ENCODE measurements around the gene L1CAM. TPM values are rescaled to one million over a fixed set of nuclear protein-coding genes. Genes with fewer than 3 reads are reported as not detected.

L1CAM gene
- total RNA-seq, 1 donor from 2014 or later = 137 TPM

DNA sequence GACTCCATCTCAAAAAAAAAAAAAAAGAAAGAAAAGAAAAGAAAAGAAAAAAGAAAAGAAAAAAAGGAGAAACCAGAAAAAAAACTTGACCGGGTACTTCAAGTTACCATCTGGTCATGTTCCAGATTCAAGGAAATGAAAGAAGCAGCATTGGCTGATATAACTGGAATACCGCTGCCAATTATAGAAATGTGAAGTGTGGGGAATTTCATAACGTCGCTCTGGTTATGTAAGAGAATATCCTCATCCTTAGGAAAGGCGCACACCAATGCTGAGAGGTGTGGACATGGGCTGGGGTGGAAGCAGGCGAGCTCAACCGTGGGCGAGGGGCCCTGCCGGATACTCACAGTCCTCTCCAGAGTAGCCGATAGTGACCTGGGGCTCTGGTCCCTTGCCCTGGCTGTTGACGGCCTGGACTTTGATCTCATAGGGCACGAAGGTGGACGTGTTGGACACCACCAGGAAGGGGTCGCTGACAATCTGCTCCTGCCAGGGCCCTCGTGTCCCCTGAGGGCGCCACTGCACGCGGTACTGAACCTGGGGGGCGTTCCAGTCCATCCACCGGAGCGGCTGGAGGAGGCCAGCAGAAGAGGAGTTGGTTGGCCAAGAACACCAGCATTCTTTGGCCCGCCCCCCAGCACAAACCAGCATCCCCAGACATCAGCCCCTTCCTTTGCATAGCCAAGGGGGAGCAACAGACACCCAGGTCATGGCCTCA, 19.5 kb downstream of the L1CAM start:
- DNase-seq (ENCODE audit: low read depth, low spot score) = no peak
- no peaks in the 10 kb centered on the region for H3K27me3 Mint-ChIP-seq (ENCODE audit: low read depth)
- no peak overlapping the region for H3K27ac Mint-ChIP-seq (ENCODE audit: unreplicated experiment)
- H3K9me3 Mint-ChIP-seq = no peaks in the 10 kb centered on the region
- peaks cover 5% of the 10 kb centered on the region for H3K36me3 Mint-ChIP-seq (ENCODE audit: low read depth)
- H3K4me1 Mint-ChIP-seq = peaks cover 2% of the 10 kb centered on the region
- TF ChIP-seq, protein P1, sequence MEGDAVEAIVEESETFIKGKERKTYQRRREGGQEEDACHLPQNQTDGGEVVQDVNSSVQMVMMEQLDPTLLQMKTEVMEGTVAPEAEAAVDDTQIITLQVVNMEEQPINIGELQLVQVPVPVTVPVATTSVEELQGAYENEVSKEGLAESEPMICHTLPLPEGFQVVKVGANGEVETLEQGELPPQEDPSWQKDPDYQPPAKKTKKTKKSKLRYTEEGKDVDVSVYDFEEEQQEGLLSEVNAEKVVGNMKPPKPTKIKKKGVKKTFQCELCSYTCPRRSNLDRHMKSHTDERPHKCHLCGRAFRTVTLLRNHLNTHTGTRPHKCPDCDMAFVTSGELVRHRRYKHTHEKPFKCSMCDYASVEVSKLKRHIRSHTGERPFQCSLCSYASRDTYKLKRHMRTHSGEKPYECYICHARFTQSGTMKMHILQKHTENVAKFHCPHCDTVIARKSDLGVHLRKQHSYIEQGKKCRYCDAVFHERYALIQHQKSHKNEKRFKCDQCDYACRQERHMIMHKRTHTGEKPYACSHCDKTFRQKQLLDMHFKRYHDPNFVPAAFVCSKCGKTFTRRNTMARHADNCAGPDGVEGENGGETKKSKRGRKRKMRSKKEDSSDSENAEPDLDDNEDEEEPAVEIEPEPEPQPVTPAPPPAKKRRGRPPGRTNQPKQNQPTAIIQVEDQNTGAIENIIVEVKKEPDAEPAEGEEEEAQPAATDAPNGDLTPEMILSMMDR (conservative IDR thresholded peaks at IDR 0.05) = no peak
- H3K4me3 Mint-ChIP-seq = no peak overlapping the region

DNA sequence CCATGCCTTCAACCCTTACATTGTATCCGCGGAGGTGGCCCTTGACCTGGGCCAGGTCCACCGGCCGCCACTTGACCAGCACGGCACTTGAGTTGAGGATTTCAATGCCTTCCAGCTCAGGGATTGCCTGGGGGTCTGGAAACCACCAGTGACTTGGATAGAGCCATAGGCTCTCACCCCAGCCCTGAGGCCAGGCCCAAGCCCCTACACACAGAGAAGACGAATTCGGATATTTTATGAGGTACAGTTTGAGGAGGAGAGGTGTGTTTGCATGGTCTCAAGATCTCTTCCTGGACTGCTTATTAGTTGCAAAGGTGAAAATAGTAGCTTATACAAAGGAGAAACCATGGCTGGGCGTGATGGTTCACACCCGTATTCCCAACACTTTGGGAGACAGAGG, 20.3 kb downstream of the L1CAM start:
- no peaks in the 10 kb centered on the region for H3K9me3 Mint-ChIP-seq
- H3K36me3 Mint-ChIP-seq (ENCODE audit: low read depth) = peaks cover 5% of the 10 kb centered on the region
- H3K27me3 Mint-ChIP-seq (ENCODE audit: low read depth) = no peaks in the 10 kb centered on the region
- H3K27ac Mint-ChIP-seq (ENCODE audit: unreplicated experiment) = no peak overlapping the region
- H3K4me3 Mint-ChIP-seq = no peak overlapping the region
- no peaks in the 10 kb centered on the region for H3K4me1 Mint-ChIP-seq
- TF ChIP-seq, protein P1 (conservative IDR thresholded peaks at IDR 0.05) = no peak
- no peak for DNase-seq (ENCODE audit: low read depth, low spot score)

DNA sequence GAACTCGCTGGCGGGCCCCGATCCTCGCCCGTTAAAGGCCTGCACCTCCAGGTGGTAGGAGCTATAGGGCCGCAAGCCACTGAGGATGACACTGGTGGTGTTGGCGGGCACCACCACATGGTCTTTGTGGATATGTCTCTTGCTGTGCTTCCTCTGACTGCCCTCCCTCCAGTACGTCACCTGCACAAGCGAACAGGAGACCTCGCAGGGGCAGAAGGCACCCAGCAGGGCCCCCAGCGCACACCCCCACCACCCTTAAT, 20.7 kb downstream of the L1CAM start:
- H3K9me3 Mint-ChIP-seq = no peaks in the 10 kb centered on the region
- no peaks in the 10 kb centered on the region for H3K27me3 Mint-ChIP-seq (ENCODE audit: low read depth)
- H3K4me3 Mint-ChIP-seq = no peak overlapping the region
- DNase-seq (ENCODE audit: low read depth, low spot score) = no peak
- no peaks in the 10 kb centered on the region for H3K4me1 Mint-ChIP-seq
- H3K36me3 Mint-ChIP-seq (ENCODE audit: low read depth) = peaks cover 5% of the 10 kb centered on the region
- TF ChIP-seq, protein P1 (conservative IDR thresholded peaks at IDR 0.05) = no peak
- H3K27ac Mint-ChIP-seq (ENCODE audit: unreplicated experiment) = no peak overlapping the region

DNA sequence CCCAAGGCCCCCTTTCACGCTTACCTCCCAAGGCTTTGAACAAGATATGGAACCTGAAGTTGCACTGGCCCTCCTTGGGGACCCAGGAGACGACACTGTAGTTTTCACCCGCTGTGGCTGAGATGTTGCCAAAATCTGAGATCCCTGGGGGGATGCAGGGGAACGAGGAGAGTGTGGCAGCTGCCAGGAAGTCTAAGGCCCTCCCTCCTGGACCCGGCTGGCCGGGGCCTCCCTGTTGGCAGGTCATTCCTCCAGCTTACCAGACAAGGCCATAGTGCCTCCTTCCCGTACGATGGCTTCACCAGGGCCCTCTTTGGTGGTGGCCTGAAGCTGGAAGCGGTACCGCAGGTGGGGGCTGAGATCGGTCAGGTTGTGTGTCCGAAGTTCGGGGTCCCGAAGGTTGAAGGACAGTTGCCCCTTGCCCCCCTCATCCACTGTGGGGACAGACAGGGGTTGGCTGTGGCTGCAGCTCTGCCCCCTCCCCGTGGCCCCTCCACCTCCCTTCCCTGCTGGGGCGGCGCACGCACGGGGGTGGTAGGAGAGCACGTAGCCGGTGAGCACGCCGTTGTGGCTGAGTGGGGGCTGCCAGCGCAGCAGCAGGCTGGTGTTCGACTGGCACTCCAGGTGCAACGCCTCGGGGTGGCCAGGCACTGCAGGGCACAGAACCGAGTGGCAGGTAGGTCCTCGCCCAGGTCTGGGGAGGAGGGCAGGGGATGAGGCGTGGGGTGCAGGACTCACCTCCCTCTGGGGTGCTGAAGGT, 21.2 kb downstream of the L1CAM start:
- no peaks in the 10 kb centered on the region for H3K27me3 Mint-ChIP-seq (ENCODE audit: low read depth)
- DNase-seq (ENCODE audit: low read depth, low spot score) = no peak
- H3K36me3 Mint-ChIP-seq (ENCODE audit: low read depth) = peaks cover 5% of the 10 kb centered on the region
- H3K27ac Mint-ChIP-seq (ENCODE audit: unreplicated experiment) = no peak overlapping the region
- H3K9me3 Mint-ChIP-seq = no peaks in the 10 kb centered on the region
- TF ChIP-seq, protein P1 (conservative IDR thresholded peaks at IDR 0.05) = no peak
- H3K4me3 Mint-ChIP-seq = no peak overlapping the region
- no peaks in the 10 kb centered on the region for H3K4me1 Mint-ChIP-seq

DNA sequence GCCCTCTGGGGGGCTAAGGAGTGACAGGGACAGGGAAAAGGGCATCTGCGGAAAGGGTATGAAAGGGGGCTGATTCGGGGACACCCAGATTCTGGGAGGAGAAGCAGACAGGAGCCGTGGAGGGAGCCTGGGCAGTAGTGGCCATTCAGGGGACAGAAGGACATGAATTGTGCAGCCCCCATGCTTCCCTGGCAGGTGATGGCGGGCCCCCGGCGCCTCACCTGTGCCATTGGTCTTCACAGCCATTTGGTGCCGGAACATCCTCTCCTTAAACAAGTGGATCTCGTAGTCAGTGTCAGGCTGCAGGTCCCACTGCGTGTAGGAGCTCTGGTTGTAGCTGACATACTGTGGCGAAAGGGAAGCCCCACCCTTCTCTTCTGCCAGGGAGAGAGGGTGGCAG, 21.9 kb downstream of the L1CAM start:
- Mint-ChIP-seq H3K9me3 (no peaks in the 10 kb centered on the region), H3K4me1 (no peaks in the 10 kb centered on the region), H3K27me3 (ENCODE audit: low read depth) (no peaks in the 10 kb centered on the region), H3K27ac (ENCODE audit: unreplicated experiment) (no peak overlapping the region), H3K36me3 (ENCODE audit: low read depth) (peaks cover 5% of the 10 kb centered on the region), H3K4me3 (no peak overlapping the region)
- TF ChIP-seq, protein P1 (conservative IDR thresholded peaks at IDR 0.05) = no peak
- no peak for DNase-seq (ENCODE audit: low read depth, low spot score)
